ENCODE data around the gene ZNF554.

DNA sequence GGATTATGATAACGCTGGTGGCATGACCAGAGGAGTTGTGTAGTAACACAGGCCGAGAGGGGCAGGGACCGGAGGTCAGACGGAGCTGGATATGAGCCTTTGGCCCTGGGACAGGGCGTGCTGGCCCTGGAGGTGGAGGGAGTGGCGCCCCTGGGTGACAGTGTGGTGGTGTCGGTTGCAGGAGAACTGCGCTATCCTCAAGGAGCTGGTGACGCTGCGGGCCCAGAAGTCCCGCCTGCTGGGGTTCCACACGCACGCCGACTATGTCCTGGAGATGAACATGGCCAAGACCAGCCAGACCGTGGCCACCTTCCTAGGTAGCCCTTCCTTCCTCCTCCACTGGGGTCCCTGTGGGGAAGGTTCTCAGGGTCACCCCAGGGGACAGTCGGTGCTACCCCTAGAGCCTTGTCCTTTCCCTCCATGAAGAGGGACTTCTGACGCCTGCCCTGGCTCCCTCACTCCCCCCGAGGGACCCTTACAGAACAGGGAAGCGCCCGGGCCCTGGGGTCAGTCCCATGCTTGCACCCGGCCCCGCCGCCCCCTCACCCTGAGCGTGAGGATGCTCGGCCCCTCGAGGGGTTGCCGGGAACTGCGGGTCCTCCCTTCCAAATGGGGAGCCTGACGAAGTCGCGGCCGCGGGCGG, 12.8 kb upstream of the ZNF554 start:
- TF ChIP-seq, protein P1, sequence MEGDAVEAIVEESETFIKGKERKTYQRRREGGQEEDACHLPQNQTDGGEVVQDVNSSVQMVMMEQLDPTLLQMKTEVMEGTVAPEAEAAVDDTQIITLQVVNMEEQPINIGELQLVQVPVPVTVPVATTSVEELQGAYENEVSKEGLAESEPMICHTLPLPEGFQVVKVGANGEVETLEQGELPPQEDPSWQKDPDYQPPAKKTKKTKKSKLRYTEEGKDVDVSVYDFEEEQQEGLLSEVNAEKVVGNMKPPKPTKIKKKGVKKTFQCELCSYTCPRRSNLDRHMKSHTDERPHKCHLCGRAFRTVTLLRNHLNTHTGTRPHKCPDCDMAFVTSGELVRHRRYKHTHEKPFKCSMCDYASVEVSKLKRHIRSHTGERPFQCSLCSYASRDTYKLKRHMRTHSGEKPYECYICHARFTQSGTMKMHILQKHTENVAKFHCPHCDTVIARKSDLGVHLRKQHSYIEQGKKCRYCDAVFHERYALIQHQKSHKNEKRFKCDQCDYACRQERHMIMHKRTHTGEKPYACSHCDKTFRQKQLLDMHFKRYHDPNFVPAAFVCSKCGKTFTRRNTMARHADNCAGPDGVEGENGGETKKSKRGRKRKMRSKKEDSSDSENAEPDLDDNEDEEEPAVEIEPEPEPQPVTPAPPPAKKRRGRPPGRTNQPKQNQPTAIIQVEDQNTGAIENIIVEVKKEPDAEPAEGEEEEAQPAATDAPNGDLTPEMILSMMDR (IDR thresholded peaks at IDR 0.05), result no peak
- TF ChIP-seq POLR2A (IDR thresholded peaks at IDR 0.05), result no peak

All from suprapubic skin (tissue), 3 donors.